HS-27A (cell line): ENCODE measurements around the gene FFAR4.

ENCODE experiments used
- DNase-seq: peaks from one replicate; pipeline ENCODE4 v3.0.0-alpha.2; 2012; ENCODE audit warnings: low read depth, missing footprints

FFAR4 gene

DNA sequence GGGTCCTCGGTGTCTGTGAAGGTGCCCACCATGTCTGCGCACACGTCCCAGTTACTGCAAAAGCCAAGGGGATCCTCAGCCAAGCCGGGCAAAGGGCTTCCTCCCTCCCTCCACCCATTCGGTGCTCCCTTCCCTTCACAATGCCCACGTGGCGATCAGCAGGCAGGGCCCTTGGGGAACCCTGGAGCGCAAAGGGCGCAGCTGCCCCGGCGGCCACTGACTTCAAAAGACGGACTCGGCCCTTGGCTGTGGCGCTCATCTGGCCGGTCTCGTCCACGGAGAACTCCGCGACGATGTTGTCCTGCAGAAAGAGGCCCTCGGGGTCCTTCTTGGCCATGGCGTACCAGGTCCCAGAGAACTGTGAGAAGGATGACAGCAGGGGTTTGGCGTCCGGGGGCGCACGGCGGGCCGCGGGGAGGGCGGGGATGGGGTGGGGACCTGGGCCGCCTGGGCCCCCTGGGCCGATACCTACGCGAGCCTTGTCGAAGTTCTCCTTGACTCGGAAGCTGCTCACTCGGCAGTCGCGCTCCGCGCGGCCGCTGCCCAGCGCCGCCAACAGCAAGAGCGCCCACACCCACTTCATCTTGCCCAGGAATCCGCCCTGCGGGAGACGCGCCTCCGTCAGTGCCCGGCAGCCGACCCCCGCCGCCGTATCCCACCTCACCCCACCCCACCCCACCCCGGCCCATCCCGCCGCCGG lies 34.1 kb downstream of the FFAR4 start:
- no peak for DNase-seq

DNA sequence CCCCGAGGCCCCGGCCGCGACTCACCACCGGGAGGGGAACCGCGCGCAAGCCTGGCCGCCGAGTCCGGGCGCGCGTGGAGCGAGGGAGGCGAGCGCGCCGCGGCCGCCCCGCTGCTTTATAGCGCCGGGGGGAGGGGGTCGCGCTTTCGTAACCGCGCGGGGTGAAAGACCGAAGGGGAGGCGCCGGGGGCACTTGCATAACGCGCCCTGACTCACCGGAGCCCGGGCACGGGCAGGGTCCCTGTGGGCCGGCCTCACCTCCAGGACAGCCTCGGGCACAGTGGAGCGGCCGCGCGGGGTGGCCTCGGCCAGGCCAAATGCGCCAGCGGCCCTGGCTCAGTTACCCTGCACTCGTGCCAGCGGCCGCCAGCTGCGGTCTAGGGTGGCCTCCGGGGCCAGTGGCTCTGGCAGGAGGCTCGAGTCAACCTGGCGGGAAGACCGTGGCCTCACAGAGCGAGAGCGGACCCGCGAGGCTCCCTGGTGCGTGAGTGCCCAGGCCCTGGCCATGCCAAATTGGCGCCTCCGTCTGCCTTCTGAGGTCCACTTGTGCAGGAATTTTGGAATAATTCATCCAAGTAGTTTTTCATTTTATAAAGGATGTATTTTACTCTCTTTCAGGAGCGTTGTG lies 34.8 kb downstream of the FFAR4 start, which contains the start of gene RBP4:
Gene RBP4 (minus strand): TSS at position 90 of the 628 bp plus-strand sequence. CDS start 207 bp downstream, outside the sequence.
- DNase-seq, result no peak

DNA sequence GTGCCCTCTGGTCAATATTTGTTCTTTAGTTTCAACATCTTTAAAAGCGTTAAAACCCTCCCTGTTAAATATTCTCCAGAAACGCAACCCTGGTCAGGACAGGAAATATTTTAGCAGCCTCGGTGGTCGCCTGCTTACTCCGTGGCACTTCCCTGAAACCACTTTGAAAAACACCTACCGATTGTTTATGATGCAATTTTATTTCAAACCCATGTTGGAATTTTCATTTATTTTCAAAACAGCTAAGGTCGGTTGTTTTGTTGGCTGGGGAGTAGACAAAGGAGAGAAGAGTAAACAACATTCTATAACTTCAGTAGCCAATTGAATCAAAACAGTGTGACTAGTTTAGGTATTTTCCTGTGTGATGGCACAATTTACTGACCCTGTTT lies 35.3 kb downstream of the FFAR4 start:
- no peak for DNase-seq

DNA sequence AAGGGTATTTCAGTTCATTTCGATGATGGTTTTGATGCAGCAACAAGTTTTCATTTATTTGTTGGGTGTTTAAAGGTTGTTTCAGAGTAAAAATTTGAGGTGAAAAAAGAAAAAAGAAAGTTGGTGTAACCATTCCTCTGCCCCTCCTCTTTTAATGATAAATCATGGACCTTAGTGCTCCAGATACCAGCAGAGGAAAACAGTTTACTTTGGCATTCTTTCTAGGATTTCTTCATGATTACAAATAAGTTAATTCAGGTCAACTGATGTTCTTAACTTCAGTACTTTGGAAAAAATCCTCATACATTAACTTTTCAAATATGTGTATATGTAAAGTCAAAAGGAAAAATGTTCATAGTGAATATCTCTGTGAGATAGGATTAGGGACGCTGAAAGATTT lies 36.6 kb downstream of the FFAR4 start:
- no peak for DNase-seq

DNA sequence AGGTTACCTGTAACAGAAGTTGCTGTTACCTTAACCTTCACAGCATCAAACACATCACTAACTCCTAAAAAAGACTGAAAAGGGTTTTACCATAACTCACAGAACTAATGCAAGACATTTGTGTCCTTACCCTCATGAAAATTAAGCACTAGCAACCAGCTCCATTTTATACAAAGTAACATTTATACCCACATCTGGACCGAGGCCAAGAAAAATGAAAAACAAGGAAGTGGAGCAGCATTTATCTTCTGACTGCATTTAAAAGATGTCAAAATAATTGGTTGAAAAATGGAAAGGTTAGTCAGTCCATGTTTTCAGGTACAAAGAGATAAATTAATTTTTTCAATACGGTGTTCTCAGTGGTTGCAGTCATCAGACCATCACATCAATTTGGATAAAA lies 37.7 kb downstream of the FFAR4 start:
- no peak for DNase-seq

DNA sequence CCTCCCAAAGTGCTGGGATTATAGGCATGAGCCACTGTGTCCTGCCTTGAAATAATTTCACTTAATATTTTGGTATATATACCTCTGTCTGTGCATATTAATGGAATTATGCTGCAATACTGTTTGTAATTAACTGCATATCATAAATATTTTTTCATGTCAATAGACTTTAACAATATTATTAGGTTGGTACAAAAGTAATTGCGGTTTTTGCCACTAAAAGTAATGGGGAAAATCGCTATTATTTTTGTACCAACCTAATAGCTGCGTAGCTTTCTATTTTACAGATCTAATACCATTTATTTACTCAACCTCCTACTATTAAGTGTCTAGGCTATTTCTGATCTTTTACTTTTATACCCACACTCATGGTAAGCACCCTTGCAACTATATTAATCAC lies 42.0 kb downstream of the FFAR4 start:
- no peak for DNase-seq

DNA sequence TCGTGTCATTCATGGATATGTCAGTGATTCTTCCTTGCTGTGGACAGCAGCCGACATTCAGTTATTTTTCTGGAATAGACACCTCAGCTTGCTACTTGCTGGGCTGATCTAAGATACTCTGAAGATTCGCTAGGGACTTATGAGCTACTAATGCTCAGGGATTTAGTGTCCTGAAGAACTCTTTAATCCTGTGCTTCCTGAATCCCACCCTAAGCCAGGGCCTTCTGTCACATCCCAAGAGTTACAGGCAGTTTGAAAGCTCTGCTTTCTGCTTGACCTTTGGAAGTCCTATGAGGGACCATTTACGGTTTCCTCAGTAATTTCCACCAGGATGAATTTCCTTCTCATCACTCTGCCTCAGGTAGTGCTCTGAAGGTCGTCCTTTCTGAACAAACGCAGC lies 45.8 kb downstream of the FFAR4 start, which contains the start of gene PDE6C:
Gene PDE6C (plus strand): TSS at position 227 of the 400 bp plus-strand sequence. CDS start 189 bp downstream, outside the sequence.
- no peak for DNase-seq

DNA sequence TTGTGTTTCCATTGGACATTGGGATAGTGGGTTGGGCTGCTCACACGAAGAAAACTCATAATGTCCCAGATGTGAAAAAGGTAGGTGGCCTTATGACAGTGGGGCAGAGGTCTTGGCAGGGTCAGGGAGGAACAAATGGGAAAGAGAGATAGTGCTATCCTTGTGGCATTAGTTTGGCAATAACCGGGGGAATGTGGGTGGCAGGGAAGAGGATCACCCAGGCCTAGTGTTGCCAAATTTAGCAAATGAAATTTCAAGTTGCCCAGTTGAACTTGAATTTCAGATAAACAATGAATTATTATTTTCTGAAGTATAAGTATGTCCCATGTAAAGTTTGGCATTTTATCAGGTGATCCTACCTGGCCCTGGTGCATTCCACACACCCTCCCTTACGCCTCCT lies 46.7 kb downstream of the FFAR4 start:
- no peak for DNase-seq

DNA sequence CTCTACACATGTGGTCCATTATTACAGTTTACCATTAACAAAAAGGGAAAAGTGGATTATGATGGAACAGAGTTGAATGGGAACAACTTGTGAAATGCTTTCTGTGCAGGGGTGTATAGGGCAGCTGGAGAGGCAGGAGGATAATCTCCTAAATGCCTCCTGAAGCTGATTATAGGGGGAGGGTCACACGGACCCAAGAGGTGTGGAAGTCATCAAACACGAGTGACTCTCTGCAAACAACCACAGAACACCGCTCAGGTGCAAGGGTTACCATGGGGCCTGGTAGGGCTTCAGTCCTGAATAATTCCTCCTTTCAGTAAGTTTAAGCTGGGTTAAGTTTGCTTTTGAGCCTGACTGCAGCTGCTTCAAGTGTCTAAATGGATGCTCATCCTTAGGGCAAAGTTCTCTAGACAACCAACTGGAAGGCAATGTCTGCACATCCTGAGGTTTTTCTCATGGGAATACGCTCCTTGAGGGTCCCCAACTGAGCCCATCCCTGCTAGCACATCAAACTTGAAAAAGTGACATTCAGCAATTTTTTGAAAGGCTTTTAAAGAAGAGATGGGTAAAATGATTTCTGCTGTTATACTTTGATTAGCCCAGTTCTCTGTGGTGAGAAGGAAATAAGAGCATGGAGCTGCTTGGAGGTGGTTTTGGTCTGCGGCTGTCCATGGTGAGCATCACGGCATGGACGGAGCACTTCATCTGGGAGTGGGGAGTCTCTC lies 47.8 kb downstream of the FFAR4 start:
- DNase-seq, result no peak

DNA sequence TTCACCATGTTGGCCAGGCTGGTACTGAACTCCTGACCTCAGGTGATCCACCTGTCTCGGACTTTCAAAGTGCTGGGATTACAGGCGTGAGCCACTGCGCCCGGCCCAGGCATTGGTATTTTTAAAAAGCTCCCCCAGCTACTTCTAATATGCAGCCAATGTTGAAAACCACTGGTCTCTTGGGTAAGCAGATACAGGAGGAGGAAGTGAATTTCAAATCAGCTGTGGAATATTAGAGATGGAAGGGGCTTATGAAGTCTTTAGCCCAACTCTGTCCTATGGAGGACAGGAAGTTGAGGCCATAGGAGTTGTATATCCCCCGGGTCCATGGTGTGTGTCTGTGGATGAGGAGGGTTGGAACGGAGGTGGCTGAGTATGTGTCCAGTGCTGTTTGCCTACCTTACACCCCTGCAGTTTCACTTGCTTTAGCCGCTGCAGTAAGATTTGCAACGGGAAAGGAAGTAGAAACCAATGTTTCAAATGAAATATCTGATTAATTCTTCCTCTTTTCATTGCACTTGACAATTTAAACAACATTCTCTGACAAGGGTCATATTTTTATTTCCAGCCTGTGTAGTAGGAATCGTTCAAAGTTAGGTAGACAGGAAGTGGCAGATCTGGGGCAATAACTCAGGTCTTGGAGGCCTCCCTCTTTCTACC lies 49.2 kb downstream of the FFAR4 start:
- no peak for DNase-seq

DNA sequence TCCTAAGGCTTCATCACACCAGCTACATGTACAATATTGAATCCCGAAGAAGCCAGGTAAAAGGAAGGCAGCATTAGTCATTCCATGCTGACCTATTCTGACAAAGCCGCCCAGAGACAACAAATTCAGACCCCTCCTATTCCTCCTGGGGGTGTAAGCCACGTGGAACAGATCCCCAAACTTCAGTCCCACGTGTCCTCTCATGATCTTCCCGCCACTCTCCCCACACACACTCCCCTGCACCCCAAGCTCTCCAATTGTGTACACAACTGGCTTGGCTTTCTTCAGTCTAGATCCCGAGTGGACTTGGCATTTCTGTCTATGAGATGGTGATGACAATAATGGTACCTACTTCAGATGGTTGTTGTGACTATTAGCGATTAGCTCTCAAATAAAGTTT lies 54.5 kb downstream of the FFAR4 start:
- DNase-seq, result no peak

DNA sequence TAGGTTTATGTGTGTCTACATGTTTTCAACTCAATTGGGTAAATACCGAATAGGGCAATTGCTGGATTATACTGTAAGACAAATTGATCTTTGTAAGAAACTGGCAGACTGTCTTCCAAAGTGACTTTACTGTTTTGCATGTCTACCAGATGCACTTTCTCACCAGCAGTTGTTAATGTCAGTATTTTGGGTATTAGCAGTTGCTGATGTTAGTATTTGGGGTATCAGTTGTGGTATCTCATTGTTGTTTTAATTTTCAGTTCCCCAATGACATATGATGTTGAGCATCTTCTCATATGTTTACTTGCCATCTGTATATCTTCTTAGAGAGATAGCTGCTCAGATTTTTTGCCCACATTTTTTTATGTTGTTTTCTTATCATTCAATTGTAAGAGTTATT lies 56.5 kb downstream of the FFAR4 start:
- no peak for DNase-seq

DNA sequence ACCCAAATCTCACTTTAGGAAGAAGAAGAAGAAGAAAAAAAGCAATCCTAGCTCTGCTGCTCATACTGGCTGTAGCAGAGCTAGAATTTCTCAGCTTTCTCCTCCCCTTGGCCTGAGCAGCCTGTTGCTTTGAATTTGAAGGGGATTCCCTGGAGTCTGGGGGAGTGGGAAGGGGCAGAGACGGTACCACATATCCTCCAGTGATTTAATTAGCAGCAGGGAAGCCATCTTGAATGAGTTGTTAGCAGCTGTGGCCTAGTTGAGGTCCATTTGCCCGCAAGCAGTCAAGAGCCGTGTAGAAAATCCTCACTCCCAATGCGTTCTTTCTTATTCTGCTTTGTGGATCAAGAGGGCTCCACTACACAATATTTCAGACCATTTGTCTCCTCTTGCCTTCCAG lies 62.4 kb downstream of the FFAR4 start:
- DNase-seq, result no peak

DNA sequence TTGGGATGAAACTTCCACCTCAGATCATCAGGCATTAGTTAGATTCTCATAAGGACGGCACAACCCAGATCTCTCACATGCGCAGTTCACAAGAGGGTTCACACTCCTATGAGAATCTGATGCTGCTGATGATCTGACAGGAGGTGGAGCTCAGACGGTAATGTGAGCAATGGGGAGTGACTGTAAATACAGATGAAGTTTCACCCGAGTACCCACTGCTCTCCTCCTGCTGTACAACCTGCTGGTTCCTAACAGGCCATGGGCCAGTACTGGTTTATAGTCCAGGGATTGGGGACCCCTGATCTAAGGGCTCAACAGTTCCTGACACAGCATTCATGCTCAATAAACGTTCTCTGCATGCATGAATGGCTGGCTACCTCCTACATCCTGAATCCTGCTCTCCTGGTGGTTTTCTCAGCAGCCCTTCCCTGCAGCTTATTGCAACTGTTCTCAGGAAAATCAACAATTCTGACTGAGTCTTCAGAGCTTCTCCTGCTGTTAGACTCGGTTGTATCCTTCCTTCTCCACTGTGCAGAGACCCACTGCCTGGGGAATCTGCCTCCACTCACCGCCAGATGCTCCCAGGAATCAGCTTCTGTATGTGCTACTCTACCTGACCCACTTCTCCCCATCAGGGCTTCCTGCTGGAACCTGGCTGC lies 63.3 kb downstream of the FFAR4 start:
- DNase-seq, result no peak

DNA sequence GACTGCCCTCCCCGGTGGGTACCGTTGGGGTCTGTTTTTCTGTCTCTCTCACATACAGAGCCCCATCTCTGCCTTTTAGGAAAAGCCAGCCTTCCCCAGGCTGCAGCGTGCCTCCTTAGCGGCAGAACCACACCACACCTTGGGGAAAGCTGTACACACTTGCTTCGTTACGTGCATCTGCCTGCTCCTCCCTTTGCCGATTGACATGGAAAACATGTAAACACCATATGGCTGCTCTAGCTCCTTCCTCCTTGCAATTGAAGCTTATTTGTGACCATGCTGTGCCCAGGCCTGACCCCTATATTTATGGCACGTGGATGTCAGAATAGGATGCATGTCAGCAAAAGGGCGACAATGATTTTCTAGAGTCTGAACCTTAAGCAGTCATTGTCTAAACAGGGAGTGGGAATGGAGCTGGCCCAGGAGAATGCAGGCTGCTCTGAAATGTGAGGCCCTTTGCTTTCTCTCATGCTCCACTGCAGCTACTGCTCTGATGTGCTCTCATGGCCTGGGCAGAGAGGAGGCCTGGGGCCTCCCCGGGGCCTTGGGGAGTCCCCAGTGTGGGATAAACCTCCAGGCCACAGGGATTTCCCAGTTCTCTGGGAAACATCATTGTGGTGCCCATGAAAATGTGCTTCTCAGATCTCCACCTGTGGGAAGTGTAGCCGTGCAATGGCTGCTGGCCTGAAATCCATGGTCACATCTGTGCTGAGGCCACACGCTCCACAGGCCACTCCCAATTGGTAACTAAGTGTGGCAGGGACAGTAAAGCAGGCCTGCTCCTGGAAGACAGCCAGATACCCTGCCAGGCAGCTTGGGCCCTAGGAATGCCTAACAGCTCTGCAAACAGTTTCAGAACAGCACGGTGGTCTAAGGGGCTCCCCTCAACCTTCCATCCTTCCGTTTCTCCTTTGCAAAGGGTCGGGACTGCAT lies 64.4 kb downstream of the FFAR4 start:
- DNase-seq, result no peak
